Rectal smooth muscle tissue (tissue), 1 donor: ENCODE data around the gene SMIM11.
"Not testable (repeated sequence)": the region's sequence is repeated elsewhere in the genome, so short reads cannot be mapped to it uniquely, and the experiment has no call there.

Experiments used
- H3K27ac ChIP-seq: one replicate; pipeline ENCODE4 v1.7.0; 2013; ENCODE audit warnings: low read depth, low read length, inconsistent platforms
- H3K27me3 ChIP-seq: one replicate; pipeline ENCODE4 v1.7.0; 2013; ENCODE audit warnings: low read length; ENCODE audit not compliant: control insufficient read depth, insufficient read depth
- H3K36me3 ChIP-seq: one replicate; pipeline ENCODE4 v1.7.0; 2013; ENCODE audit warnings: low read length; ENCODE audit not compliant: control insufficient read depth, insufficient read depth
- H3K4me1 ChIP-seq: one replicate; pipeline ENCODE4 v1.7.0; 2013; ENCODE audit warnings: low read length; ENCODE audit not compliant: control insufficient read depth, insufficient read depth
- H3K4me3 ChIP-seq: one replicate; pipeline ENCODE4 v1.7.0; 2013; ENCODE audit warnings: low read length
- H3K9ac ChIP-seq: one replicate; pipeline ENCODE4 v1.7.0; 2013; ENCODE audit warnings: low read length

The SMIM11 gene, protein sequence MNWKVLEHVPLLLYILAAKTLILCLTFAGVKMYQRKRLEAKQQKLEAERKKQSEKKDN

DNA sequence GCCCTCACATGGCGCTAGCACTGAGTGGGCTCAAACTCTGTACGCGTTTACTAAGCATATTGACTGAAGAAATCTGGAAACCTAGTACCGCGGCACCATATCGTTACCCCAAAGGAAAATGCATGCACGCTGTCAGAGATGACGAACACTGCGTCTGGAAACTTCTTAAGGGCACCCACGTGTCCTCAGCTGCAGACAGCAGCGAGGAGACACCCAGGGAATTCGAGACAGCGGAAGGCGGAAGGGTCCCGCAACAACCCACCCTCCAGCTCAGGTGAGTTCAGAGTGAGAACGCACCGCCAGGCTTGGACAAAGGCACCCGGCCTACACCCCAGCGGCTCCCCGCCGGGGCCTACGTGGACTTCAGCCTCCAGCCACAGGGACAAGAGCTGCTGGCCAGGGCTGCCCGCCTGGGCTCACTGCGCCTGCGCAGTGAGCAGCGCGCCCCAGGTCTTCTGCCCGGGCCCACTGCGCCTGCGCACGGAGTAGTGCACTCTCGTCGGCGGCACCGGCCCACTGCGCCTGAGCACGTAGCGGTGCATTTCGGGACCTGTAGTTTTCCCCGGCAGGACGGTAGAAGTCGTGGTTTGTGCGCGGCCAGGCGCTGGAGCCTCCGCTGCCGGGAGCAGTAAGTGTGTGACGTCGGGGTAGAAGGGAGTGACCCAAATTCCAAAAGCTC lies at the start of gene SMIM11:
SMIM11 (plus strand) TSS at position 568 of the 679 bp plus-strand sequence. CDS start 3,998 bp downstream, outside the sequence.
- H3K27ac ChIP-seq, H3K4me1 ChIP-seq, H3K27me3 ChIP-seq, H3K36me3 ChIP-seq, H3K4me3 ChIP-seq, H3K9ac ChIP-seq: not testable (repeated sequence)

DNA sequence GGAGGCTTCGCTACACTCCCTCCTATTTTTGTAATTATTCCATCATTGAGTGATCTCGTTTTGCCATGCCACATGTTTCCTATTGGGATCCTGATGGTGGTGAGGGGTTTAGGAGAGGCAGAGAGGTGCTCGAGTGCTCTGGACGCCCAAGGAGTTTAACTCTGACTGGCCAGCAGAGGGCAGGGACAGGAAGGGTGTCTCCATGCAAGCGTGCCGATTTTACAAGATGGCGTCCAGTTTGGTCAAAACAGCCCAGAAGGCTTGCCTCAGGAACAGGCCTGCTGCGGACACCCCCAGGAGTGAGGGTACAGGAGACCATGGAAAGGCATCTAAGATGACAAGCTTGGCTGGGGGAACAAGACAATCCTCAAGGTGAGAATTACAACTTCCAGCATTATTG lies 45.3 kb upstream of the SMIM11 start:
- no peaks in the 10 kb centered on the region for H3K4me1 ChIP-seq
- no peak overlapping the region for H3K9ac ChIP-seq
- H3K27me3 ChIP-seq = no peaks in the 10 kb centered on the region
- no peak overlapping the region for H3K27ac ChIP-seq
- H3K36me3 ChIP-seq = no peaks in the 10 kb centered on the region
- no peak overlapping the region for H3K4me3 ChIP-seq

DNA sequence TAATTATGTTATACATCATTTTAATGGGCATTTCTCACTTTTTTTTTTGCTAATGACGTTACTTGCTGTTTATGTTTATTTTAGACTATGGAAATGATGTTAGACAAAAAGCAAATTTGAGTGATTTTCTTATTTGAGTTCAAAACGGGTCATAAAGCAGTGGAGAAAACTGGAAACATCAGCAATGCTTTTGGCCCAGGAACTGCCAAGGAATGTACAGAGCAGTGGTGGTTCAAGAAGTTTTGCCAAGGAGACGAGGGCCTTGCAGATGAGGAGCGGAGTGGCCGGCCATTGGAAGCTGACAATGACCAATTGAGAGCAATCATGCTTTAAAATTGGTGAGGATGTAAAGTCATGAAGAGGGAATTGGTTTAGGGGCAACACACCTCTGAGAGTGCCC lies 43.6 kb upstream of the SMIM11 start:
- peaks cover under 1% of the 10 kb centered on the region for H3K4me1 ChIP-seq
- H3K36me3 ChIP-seq = no peaks in the 10 kb centered on the region
- no peak overlapping the region for H3K27ac ChIP-seq
- no peak overlapping the region for H3K9ac ChIP-seq
- no peak overlapping the region for H3K4me3 ChIP-seq
- H3K27me3 ChIP-seq = no peaks in the 10 kb centered on the region

DNA sequence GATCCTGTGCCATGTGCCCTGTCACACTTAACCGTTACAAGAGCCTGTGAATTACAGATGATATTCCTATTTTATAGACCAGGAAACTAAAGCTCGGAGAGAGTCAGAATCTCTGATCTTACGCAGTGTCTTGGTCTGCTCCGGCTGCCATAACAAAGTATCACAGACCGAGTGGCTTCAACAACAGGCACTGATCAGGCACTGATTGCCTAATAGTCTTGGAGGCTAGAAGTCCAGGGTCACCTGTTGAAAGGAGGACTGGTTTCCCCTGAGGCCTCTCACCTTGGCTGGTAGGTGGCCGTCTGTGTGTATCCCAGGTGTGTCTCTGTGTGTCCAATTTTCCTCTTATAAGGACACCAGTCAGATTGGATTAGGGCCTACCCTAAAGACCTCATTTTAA lies 43.0 kb upstream of the SMIM11 start:
- H3K27me3 ChIP-seq = no peaks in the 10 kb centered on the region
- peaks cover 7% of the 10 kb centered on the region for H3K4me1 ChIP-seq
- H3K4me3 ChIP-seq = no peak overlapping the region
- H3K9ac ChIP-seq = no peak overlapping the region
- no peak overlapping the region for H3K27ac ChIP-seq
- no peaks in the 10 kb centered on the region for H3K36me3 ChIP-seq

DNA sequence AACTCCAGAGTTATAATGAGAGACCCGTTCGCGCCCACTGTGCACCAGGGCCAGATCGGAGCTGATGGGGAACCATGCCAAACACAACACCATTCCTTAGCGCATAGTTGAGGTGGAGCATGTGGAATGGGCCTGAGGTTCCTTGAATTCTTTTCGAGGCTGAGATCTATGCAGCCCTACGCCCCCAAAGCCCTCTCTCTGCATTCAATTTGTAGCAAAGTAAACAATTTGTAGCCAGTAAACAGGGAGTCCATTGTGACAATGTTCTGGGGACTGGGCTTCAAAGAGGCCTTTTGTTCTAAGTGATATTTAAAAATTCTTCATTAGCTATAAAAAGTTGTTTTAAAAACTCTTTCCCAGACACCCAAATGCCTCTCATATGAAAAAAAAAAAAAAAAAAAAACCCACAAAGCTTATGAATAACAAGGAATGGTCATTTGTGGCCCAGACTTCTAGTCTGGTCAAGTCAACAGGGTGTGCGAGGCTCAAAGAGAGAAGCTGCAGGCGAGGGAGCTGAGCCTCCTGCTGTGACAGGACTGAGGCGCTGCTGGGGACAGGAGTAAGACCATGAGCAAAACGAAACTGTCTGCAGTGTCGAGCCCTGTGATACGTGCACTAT lies 42.1 kb upstream of the SMIM11 start:
- H3K27ac ChIP-seq = no peak overlapping the region
- no peak overlapping the region for H3K4me3 ChIP-seq
- no peaks in the 10 kb centered on the region for H3K36me3 ChIP-seq
- no peaks in the 10 kb centered on the region for H3K27me3 ChIP-seq
- H3K9ac ChIP-seq = no peak overlapping the region
- peaks cover 7% of the 10 kb centered on the region for H3K4me1 ChIP-seq

DNA sequence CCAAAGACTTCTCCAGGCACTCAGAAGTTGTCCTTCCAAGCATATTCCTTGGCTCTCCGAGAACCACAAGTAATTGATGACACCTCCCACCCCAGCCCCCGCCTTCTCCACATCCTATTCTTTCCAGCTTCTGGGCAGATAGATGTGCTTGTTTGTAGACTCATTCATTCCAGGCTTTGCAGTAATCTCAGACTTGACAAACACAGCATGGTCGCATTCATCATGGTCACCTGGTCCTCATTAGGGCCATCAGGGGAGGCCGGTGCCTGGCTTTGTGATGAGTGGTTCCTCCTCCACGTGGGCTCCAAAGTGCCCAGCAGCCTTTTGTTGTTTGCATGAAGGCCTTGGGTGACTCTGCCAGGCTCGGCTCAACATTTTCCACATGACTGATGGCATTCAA lies 40.0 kb upstream of the SMIM11 start:
- H3K36me3 ChIP-seq = no peaks in the 10 kb centered on the region
- no peaks in the 10 kb centered on the region for H3K27me3 ChIP-seq
- no peak overlapping the region for H3K9ac ChIP-seq
- peaks cover 7% of the 10 kb centered on the region for H3K4me1 ChIP-seq
- H3K27ac ChIP-seq = no peak overlapping the region
- H3K4me3 ChIP-seq = no peak overlapping the region

DNA sequence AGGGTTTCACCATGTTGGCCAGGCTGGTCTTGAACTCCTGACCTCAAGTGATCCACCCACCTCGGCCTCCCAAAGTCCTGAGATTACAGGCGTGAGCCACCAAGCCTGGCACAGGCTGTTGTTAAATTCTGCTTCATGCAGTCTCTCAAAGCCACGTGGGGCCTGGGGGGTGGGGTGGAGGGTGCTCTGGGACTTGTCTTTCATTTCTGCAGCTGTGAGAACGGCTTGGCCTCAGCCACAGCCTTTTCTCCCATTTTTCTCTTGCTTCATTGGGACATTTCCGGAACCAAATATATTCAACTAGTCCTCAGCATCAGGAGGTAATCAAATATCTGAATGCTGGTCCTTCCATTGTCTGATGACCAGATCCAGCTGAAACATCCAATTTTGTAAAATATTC lies 39.1 kb upstream of the SMIM11 start:
- peak overlapping the region; percentile 34 for H3K27ac ChIP-seq
- peaks cover 7% of the 10 kb centered on the region for H3K4me1 ChIP-seq
- H3K4me3 ChIP-seq = no peak overlapping the region
- H3K27me3 ChIP-seq = no peaks in the 10 kb centered on the region
- H3K9ac ChIP-seq = no peak overlapping the region
- H3K36me3 ChIP-seq = no peaks in the 10 kb centered on the region

DNA sequence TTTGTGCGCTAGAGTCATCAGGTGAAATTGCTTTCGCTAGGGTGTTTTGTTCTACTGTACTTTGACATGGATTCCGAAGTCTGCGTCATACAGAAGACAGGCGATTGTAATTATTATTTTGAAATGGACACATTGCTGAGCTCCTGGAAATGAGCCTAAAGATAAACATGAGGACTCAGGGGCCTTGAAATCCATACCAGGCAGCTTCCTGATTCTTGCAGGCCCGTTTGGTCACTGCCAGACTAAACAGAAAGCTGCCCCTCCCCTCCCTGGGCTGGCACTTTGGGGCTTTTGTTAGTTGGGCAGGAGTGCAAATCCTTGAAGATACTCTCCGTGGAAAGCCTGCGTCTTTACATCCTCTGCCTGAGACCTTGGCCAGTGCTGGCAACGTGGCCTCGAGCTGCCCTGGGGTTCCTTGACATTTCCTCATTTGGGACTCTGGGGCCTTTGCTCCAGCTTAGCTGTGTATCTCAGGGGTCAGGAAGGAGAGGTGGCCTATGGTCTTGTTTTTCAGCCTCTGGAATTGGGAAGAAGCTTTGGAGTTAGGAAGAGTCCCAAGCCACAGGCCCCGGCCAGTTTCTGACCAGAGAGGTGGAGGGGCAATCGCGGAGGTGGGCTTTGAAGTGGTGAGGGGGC lies 38.4 kb upstream of the SMIM11 start:
- no peaks in the 10 kb centered on the region for H3K36me3 ChIP-seq
- peak overlapping the region; percentile 40 for H3K27ac ChIP-seq
- no peak overlapping the region for H3K4me3 ChIP-seq

DNA sequence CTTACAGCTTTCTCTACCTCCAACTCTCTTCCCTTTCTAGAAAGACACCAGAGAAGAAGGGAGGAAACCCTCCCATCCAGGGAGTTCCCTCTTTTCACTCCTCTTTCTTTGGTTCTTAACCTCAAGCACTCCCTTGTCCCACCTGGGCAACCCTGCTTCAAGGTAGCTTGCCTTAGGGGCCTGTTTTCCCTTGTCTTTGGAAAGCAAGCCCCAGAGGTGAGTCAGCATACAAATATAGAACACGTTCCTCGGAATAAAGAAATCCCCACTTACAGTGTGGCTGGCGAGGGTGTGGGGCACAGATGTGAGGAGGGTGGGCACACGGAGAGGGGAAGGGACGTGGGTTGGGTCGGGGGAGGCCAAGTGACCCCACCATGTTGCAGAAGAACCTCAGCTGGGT lies 37.6 kb upstream of the SMIM11 start:
- Histone ChIP-seq H3K4me3 (no peak overlapping the region), H3K36me3 (no peaks in the 10 kb centered on the region), H3K27ac (no peak overlapping the region), H3K9ac (no peak overlapping the region), H3K4me1 (peaks cover 7% of the 10 kb centered on the region), H3K27me3 (no peaks in the 10 kb centered on the region)

More for the DNA sequence above, 38.4 kb upstream of the SMIM11 start:
- peaks cover 7% of the 10 kb centered on the region for H3K4me1 ChIP-seq
- H3K9ac ChIP-seq = peak overlapping the region; percentile 4
- no peaks in the 10 kb centered on the region for H3K27me3 ChIP-seq

DNA sequence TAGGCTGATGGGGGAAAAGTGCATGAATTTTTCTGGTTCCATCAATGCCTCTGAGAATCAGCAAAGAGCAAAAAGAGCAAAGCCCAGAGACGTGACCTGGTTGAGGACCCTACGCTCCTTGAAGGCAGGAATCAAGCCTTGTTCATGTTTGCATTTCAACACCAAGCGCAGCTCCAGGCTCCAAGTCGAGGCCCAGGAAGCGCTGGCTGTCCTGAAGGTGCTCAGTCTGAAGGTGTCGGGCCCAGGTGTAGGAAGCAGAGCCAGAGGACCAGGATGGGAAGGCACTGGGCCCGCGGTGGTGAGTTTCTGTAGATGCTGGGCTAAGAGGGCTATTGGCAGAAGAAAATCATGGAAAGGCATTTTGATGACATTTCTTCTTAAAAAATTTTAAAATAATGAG lies 37.1 kb upstream of the SMIM11 start:
- no peaks in the 10 kb centered on the region for H3K27me3 ChIP-seq
- H3K36me3 ChIP-seq = no peaks in the 10 kb centered on the region
- H3K4me1 ChIP-seq = peaks cover 7% of the 10 kb centered on the region
- no peak overlapping the region for H3K4me3 ChIP-seq
- H3K27ac ChIP-seq = no peak overlapping the region
- no peak overlapping the region for H3K9ac ChIP-seq

DNA sequence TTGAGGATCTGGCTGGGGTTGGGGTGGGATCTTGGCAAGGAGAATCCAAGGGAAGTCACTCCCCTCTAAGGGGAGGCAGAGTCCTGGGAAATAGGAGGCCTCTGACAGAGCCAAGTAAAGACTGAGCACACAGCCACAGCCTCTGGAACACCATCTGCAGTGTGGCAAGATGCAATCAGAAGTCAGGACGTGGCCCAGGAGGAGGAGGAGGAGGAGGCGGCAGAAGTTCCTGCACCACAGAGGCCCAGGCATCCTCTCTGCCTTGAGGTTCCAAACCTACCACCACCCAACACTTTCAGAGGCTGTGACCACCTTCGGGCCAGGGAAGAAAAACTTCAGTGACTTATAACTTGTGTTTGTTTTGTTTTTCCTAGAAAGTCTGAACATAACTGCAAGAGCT lies 35.2 kb upstream of the SMIM11 start:
- H3K27ac ChIP-seq = no peak overlapping the region
- no peak overlapping the region for H3K4me3 ChIP-seq
- H3K36me3 ChIP-seq = no peaks in the 10 kb centered on the region
- H3K27me3 ChIP-seq = no peaks in the 10 kb centered on the region
- no peak overlapping the region for H3K9ac ChIP-seq
- H3K4me1 ChIP-seq = peaks cover 7% of the 10 kb centered on the region

DNA sequence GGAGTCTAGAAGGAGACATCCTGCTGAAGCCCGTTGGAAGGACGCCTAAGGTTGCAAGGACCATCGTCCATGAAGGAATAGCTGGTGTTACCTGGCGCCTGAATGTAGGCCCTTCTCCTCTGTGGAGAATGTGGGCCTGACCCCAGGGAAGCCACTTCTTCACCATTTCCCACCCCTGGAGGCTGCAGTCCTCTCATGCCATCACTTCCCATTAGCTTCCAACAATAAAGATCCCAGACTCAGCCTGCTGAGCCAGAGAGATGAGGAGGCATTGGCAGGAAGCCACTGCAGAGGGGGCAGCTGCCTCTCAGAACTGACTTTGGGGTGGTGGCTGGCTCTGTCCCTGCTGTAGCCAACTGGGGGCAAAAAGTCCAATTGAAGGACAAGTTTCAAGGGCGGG lies 32.8 kb upstream of the SMIM11 start:
- no peaks in the 10 kb centered on the region for H3K36me3 ChIP-seq
- no peak overlapping the region for H3K4me3 ChIP-seq
- H3K9ac ChIP-seq = no peak overlapping the region
- peaks cover 15% of the 10 kb centered on the region for H3K4me1 ChIP-seq
- H3K27ac ChIP-seq = no peak overlapping the region
- H3K27me3 ChIP-seq = no peaks in the 10 kb centered on the region
